HG03439 (cell line): ENCODE data around the gene DLL1.
"Not testable (repeated sequence)": the region's sequence is repeated elsewhere in the genome, so short reads cannot be mapped to it uniquely, and the experiment has no call there.

Source experiments
- ATAC-seq: cut with Tn5 transposase; IDR thresholded peaks from one replicate; pipeline ENCODE4 v1.9.1; 2021; ENCODE audit warnings: mild to moderate bottlenecking, moderate library complexity; ENCODE audit not compliant: unreplicated experiment

DLL1 gene

GRCh38 chr6:170269151-170269845 lies 21.6 kb downstream of the DLL1 start:
- ATAC-seq, result no peak

GRCh38 chr6:170268216-170269129 lies 22.4 kb downstream of the DLL1 start:
- no peak for ATAC-seq

GRCh38 chr6:170267688-170268087 lies 23.2 kb downstream of the DLL1 start:
- ATAC-seq, result no peak

- no peak for ATAC-seq
Measured at GRCh38 chr6:170266061-170266825, 24.6 kb downstream of the DLL1 start.

GRCh38 chr6:170265655-170266054 lies 25.2 kb downstream of the DLL1 start:
- no peak for ATAC-seq

GRCh38 chr6:170264644-170265043 lies 26.2 kb downstream of the DLL1 start:
- ATAC-seq, result not testable (repeated sequence)

GRCh38 chr6:170264086-170264485 lies 26.8 kb downstream of the DLL1 start:
- ATAC-seq, result no peak

- no peak for ATAC-seq
Measured at GRCh38 chr6:170263410-170263809, 27.5 kb downstream of the DLL1 start.

GRCh38 chr6:170262489-170263088 lies 28.3 kb downstream of the DLL1 start:
- no peak for ATAC-seq

GRCh38 chr6:170261643-170262488 lies 29.0 kb downstream of the DLL1 start:
- ATAC-seq, result no peak

- ATAC-seq, result no peak
Measured at GRCh38 chr6:170260686-170261085, 30.2 kb downstream of the DLL1 start.

- ATAC-seq, result no peak
Measured at GRCh38 chr6:170259278-170259677, 31.6 kb downstream of the DLL1 start.

- no peak for ATAC-seq
Measured at GRCh38 chr6:170258407-170258806, 32.5 kb downstream of the DLL1 start.

- ATAC-seq, result no peak
Measured at GRCh38 chr6:170257376-170257775, 33.5 kb downstream of the DLL1 start.

- no peak for ATAC-seq
Measured at GRCh38 chr6:170256641-170257040, 34.2 kb downstream of the DLL1 start.

- no peak for ATAC-seq
Measured at GRCh38 chr6:170255426-170256125, 35.3 kb downstream of the DLL1 start.

- ATAC-seq, result no peak
Measured at GRCh38 chr6:170254315-170255213, 36.3 kb downstream of the DLL1 start.

- no peak for ATAC-seq
Measured at GRCh38 chr6:170253910-170254269, 37.0 kb downstream of the DLL1 start.
